RPMI7951 (cell line): Measurements from ENCODE around the gene GFAP. TPM values are rescaled to one million over a fixed set of nuclear protein-coding genes. Genes with fewer than 3 reads are reported as not detected.

Source experiments
- DNase-seq: peaks from one replicate; pipeline ENCODE4 v3.0.0-alpha.2; 2012; ENCODE audit warnings: low read depth
- total RNA-seq: library from RNA; depleted of rRNA; stranded (reverse); fragments of >200 nt; shearing (Covaris generic); gene quantifications from 2 replicates; pipeline ENCODE4 v1.2.3, GENCODE V29; 2014

Gene GFAP
- total RNA-seq, 1 experiment from 2014 or later, result not detected

GRCh38 chr17:44931376-44931775, 16.1 kb upstream of the GFAP start:
- DNase-seq, result no peak

- no peak for DNase-seq
Observed at GRCh38 chr17:44930667-44931066, 15.4 kb upstream of the GFAP start.

- DNase-seq, result no peak
Observed at GRCh38 chr17:44928950-44929720, 13.8 kb upstream of the GFAP start.

GRCh38 chr17:44928136-44928535, 12.8 kb upstream of the GFAP start:
- DNase-seq, result no peak

GRCh38 chr17:44927696-44928095, 12.4 kb upstream of the GFAP start:
- no peak for DNase-seq

GRCh38 chr17:44926821-44927525, 11.7 kb upstream of the GFAP start:
- no peak for DNase-seq

- DNase-seq, result no peak
Observed at GRCh38 chr17:44925731-44926697, 10.7 kb upstream of the GFAP start.

GRCh38 chr17:44924107-44924544, 8.8 kb upstream of the GFAP start:
- DNase-seq, result no peak

GRCh38 chr17:44922746-44923470, 7.6 kb upstream of the GFAP start:
- no peak for DNase-seq

GRCh38 chr17:44922136-44922535, 6.8 kb upstream of the GFAP start:
- no peak for DNase-seq

- no peak for DNase-seq
Observed at GRCh38 chr17:44921122-44921882, 6.0 kb upstream of the GFAP start.

GRCh38 chr17:44920565-44920940, 5.3 kb upstream of the GFAP start:
- no peak for DNase-seq

GRCh38 chr17:44919885-44920564, 4.7 kb upstream of the GFAP start:
- DNase-seq, result peak; percentile 76

- DNase-seq, result no peak
Observed at GRCh38 chr17:44919411-44919810, 4.1 kb upstream of the GFAP start.

- DNase-seq, result no peak
Observed at GRCh38 chr17:44918006-44918405, 2.7 kb upstream of the GFAP start.

- DNase-seq, result no peak
Observed at GRCh38 chr17:44917456-44917855, 2.2 kb upstream of the GFAP start.

GRCh38 chr17:44916781-44917241, 1.5 kb upstream of the GFAP start:
- peak; percentile 69 for DNase-seq

- no peak for DNase-seq
Observed at GRCh38 chr17:44915862-44916780, 821 bp upstream of the GFAP start.
